NOMO-1 treated with dmso at 0.1 percent for 144 hours (cell line): ENCODE measurements around the gene GLIPR1.
"Not testable (repeated sequence)": the region's sequence is repeated elsewhere in the genome, so short reads cannot be mapped to it uniquely, and the experiment has no call there.

Experiments used
- DNase-seq: peaks from one replicate; lab custom pipeline; 2025; ENCODE audit not compliant: unreplicated experiment; lab: John Stamatoyannopoulos, UW

GLIPR1 gene

DNA sequence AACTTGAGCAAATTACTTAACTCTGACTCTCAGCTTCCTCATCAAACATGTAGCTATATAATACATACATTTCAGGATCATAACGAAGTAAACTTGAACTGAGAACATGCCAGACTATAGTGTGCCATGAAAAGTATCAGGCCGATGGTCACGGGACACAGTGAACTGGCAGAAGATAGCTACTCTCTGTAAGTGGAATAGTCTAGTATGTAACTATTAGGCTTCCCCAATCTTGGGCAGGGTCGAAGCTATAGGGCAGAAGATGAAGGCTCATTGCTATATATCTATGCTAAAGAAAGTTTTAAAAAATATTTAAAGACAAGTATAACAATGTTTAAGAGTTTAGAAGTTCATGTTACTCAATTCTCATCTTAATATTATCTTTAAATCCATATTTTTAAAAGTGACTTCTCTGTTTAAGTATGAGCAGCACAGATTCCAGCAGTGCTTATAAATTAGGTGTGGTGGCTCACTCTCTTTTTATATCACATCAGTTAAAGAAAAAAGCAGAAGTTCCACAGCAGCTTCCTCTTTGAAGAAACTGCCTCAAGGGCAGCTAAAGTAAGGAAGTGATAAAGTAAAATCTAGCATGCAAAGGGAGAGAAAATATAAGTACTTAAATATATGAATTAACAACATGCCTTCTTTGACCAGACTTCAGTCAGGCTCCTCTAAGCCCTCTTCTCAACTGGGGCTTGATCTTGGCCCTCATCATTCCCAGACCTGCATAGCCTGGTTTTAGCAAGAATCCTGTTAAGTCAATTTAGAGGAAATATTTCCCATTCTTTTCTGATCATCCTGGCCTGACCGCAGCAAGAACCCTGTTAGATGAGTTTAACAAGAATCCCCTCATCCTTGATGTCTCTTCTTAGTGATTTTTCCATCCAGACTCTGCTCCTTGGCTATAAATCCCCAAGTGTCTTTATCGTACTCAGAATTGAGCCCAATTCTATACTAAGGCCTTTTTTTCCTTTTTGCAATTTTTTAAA lies 8.4 kb upstream of the GLIPR1 start:
- peak; percentile 75 for DNase-seq

DNA sequence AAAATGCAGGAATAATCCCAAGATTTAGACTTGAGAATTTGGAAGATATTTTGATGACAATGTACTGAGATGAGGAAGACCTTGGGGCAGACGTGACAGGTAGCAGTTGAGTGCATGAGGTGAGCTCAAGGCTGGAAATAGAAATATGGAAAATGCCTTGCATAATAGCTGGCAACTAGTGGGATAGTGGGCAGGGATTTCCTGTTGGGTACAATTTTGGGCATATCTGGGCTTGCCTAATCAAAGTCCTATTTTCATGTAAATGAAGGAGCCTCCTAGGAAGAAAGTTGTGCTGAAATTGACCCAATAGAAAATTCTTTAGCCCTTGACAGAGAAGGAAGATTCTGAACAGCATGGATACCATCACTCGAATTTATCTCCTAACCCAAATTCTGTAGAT lies 6.4 kb upstream of the GLIPR1 start:
- no peak for DNase-seq

DNA sequence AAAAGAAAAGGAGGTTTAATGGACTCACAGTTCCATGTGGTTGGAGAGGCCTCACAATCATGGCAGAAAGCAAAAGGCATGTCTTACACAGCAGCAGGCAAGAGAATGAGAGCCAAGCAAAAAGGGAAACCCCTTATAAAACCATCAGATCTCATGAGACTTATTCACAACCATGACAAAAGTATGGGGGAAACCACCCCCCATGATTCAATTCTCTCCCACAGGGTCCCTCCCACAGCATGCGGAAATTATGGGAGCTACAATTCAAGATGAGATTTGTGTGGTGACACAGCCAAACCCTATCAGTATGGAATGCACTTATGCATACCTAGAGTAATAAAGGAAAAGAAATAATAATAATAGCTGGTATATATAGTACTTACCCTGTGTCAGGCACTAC lies 4.5 kb upstream of the GLIPR1 start:
- DNase-seq: no peak

DNA sequence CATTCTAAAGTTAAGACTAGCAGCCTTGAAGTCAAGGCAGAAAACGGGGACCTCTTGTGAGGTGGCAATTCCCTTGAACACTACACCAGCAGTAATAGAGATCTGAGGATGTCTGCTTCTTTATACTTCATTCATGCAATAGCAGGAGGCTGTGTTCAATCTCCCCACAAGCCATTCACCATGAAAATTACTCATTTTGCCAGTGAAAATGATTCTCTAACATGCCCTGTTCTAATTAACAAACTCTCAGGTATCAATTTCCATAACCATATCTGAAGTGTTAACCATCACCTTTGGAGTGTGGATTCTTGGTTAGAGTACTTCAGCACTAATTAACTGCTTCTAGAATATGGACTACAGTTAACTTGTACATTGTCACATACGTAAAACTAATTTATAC lies 3.4 kb upstream of the GLIPR1 start:
- DNase-seq: no peak

DNA sequence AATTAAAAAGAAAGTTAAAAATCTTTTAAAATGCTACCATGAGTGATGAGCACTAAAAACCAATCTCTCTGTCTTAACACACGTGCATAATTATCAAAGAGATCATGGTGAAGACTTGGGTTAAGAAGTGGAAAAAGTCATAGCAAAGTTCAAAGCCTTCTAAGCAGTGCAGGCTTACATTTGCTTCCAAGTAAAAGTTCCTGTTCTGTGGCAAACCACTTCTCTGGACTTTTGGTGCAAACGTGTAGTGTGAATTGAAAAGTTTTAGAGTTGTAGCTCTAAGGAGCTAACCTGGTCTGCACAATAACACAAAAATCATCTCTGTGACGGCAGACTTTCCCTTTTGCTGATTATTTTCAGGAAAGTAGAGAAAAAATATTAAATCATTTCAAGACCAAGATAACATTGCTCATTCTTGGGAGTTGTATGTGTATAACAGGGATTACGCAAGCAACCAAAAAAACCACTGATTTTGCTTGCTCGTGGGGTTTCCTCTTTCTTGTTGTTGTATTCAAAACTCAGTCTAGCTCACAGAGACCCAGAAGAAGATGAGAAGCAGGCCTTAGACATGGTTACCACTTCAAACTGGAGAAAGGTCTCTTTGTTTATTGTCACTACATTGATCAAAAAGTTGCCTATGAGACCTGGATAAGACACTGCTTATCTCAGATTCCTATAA lies 2.3 kb upstream of the GLIPR1 start:
- peak; percentile 59 for DNase-seq

DNA sequence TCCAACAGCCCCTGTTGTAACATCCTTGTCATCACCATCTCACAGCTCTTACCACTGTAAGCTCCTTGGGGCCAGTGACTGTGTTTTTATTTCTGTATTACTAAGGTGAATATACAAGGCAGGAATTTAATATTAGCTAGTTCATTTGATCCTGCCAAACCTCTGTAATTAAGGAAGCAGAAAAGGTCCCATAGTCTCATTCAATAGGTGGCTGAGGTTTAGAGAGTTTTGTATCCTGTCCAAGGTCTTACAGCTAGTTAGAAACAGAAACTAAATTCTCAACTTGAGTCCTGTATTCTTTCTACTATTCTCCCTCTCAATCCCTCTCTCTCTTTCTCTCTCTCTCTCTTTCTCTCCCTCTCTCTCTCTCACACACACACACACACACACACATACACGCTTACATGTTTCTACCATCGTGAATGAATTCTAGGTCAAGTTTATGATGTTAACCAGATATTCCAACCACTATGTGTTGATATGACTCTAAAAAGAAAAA lies 543 bp upstream of the GLIPR1 start:
- DNase-seq: no peak

DNA sequence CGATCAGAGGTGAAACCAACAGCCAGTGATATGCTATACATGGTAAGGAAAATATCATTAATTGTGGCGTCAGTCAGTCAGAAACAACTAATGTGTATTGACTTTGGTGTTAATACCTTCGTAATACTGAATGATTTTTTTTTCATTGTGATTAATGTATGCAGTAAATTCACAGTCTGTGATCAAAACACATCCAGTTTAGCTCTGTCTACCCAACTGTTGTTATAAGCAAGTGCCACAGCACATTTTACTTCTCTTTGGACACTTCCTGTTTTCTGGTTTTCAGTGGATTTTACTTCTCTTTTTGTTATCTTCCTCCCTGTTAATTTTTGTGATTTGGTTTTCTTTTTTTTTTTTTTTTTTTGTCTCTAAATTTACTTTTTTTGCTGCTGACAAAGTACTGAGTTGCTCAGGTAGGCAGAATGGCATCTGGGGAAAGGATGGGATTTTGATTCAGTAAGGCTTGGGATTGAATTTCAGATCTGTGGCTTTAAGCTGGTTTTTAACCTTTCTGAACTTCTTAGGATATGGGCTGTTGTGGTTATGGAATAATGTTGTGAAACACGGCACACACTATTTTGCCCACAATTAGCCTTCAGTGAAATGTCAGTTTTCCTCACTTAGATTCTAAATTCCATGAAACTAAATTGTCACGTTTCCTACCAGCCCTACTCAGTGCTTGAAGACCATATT lies 604 bp downstream of the GLIPR1 start:
- peak; percentile 27 for DNase-seq

DNA sequence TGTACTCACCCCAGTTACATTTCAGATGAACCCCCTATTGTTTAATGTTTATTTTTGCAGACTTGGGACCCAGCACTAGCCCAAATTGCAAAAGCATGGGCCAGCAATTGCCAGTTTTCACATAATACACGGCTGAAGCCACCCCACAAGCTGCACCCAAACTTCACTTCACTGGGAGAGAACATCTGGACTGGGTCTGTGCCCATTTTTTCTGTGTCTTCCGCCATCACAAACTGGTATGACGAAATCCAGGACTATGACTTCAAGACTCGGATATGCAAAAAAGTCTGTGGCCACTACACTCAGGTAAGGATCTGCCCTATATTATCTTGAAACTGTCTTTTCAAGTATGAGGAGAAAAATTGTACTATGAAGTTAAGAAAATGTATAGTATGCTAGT lies 1.2 kb downstream of the GLIPR1 start:
- DNase-seq: peak; percentile 28

DNA sequence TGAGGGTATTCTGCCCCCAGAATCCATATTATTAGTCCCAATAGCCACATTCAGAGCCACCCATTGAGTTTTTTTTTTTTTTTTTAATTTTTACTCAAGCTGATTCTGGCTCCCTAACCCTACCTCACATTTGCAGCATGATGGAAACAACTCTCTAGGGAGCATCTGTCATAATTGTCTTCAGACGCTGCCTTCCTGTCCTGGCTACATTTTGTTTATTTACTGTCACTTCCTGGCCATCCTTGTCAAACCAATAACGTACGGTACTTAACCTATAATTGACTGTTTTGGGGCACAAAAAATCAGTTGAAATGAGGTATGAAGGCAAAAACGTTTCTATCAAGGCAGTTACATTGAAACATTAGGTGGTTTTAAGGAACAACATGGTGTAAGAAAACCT lies 2.1 kb downstream of the GLIPR1 start:
- DNase-seq: no peak

DNA sequence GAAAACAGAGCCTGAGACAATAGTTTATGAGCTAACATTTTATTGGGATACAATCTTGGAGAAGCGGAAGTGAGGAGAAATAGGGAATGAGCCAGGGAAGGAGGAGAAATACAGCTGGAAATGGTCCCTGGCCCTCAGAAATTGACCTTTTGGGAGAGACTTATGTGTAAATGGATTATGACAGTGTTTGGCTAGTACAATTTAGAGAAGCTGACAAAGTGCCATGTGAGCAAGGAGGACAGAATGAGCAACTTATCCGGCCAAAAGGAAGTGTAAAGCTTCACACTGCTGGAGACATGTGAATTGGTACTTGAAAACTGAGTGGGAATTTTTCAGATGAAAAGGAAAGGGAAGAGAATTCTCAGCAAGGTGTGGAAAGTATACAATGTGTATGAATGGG lies 2.9 kb downstream of the GLIPR1 start:
- DNase-seq: no peak

DNA sequence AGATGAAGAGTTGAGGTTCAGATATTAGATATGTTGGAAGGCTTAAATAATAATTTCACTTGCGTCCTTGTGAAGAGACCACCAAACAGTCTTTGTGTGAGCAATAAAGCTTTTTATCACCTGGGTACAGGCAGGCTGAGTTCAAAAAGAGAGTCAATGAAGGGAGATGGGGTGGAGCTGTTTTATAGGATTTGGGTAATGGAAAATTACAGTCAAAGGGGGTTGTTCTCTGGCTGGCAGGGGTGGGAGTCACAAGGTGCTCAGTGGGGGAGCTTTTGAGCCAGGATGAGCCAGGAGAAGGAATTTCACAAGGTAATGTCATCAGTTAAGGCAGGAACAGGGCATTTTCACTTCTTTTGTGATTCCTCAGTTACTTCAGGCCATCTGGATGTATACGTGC lies 3.9 kb downstream of the GLIPR1 start:
- not testable (repeated sequence) for DNase-seq

DNA sequence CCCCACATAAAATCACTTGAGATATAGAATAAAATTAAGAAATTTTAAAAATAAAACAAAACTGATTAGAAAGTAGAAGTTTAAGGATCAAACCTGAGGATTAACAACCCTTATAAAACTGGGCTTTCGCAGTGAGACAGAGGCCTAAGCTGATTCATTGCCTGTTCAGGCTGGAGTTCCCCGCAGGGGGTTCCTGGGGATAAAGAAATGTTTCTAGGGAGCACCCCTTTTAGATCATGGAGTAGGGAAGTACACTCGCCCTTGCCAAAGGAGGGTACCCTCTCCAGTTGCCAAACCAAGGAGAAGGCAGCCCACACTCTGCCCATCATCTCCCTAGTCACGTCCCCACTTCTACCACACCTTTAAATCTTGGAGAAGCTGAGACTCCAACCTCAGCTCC lies 6.8 kb downstream of the GLIPR1 start:
- no peak for DNase-seq

DNA sequence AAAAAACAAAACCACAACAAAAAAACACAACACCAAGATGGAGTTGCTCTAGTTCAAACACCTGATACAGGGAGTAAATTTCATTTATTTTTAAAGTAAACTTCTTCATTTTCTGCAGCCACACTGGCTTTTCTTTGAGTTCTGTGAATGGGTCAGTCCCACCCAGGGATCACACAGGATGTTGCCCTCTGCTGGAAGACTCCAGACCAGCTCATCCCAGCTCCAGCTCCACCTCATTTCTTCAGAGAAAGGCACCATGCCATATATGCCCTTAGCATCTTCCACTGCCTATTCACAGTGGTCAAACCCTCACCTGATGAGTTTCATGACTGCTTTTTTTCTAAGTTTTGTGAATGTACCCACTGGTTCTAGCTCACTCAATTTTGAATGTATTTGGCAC lies 8.0 kb downstream of the GLIPR1 start:
- peak; percentile 23 for DNase-seq

DNA sequence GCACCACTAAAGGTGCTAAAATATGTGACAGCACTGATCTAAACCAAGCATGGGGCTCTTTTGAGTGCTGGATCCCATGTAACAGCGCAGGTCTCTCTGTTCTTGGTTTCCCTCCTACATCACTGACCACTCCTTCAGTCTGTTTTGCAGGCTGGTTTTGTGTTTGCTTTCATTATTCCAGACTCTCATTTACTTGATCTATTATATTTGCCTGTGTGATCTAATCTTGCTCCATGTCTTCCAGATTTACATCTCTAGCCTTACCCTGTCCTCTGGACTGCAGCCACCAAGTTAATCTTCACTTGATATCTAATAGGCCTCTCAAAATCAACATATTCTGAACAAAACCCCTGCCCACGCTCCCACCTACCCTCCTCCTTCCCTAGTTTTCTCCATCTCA lies 8.6 kb downstream of the GLIPR1 start:
- no peak for DNase-seq

DNA sequence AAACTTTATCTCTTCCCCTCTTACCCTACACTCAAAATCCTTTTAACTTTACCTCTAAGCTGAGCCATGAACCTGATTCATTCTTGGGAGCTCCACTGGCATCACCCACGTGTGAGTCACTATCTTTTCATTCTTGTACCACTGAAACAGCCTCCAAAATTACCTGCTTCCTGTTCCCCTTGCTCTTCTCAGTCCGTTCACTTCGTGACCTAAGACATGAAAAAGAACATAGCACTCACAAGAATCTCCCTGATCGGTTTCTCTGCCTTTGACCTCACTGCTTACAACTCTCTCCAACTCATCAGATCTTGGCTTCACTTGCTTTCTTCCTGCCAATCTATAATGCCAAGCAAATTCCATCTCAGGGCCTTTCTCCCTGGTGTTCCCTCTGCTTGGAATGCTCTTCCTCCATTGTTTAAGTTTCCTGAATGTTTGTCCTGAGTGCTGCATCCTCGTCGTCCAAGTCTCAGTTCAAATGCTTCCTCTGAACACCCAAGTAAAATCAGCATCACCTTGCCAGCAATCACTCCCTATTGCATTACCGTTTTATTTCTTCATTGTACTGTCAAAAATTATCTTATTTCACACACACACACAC lies 9.2 kb downstream of the GLIPR1 start:
- no peak for DNase-seq

DNA sequence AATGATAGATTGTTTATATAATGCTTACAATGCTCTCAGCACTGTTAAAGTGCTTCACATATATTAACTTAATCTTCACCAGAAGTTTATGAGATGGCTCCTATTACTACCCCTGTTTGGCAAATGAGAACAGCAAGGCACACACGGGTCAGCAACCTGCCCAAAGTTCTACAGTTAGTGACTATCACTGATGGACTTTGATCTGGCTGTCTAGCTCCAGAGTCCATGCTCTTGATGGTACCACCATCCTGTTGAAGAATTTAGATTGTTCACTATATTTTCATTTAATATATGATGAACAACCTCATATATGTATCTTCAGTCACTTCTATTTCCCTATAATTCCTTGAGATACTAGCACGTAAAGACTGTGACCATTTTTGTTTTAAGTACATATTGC lies 10.6 kb downstream of the GLIPR1 start:
- DNase-seq: no peak

DNA sequence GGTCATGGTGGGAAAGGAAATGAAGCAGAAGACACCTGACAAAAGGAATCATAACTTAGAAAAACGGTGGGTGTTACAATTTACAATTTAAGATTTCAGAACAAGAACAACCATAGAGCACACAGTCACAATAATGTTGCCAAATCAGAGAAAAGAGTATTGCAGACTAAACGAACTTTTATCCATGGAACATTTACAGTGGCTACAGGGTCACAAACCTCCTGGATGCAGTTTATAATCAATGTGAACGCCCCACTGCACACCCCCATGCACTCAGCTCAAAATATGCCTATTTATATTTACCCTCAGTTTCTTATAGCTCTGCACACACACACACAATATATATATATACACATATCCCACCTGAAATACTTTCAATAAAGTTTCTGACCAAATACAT lies 22.9 kb downstream of the GLIPR1 start:
- DNase-seq: no peak

DNA sequence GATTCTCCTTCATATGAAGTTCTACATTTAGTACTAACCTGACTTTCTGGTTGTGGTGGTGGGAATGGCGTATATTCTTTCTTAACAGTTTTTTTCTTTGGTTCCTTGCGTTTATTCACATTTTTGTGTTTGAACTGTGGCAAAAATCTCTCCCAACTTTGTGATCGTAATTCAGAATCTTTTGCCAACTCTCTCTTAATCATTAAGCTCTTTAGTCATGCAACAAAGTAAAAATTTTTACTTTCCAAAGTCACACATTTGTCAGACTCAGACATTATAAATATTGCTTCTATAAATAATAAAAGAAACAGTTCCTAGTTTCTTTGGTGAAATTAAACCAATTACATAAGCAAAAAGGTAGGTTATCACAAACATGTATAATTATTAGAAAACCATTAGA lies 23.3 kb downstream of the GLIPR1 start:
- no peak for DNase-seq

DNA sequence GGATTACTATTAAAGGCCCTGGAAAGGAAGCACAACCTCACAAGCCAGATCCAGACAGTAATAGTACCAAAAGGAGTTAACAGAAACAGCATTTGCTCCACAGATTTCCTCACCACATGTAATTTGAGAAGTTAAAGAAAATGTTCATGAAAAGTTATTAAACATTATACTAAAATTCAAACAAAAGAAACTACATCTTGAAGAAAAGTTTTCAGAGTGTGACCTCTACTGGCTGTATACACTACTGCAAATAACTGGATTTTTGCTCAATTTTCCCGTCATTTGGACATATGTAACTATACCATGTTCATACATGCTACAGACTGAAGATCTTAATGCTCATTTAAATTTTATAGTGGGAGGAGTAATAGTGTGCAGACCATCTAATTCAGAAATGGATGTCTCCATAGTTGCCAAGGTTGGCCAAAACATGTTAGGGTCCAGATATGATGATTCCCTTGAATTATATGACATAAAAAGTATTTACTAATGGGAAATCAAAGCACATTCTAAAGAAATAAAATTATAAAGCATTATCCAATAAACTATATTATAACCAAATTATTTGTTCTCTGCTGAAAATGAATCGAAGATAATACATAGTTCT lies 25.3 kb downstream of the GLIPR1 start:
- no peak for DNase-seq

DNA sequence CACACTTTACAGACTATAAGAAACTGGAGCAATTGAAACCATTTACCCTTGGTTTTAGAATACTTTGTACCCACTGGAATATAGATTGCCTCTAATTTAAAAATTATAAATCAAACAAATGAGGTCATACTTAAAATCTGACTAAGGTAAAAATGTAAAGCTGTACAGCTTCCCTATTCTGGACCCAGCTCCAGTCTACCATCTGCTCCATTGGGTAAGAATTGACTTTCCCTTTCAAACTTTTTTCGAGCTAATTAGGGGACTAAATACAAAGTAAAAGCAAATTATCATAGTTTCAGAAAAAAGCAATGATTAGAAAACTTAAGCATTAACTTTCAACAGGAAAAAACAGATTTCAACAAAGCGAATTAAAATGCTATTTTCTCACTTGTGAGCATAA lies 26.5 kb downstream of the GLIPR1 start:
- DNase-seq: no peak

DNA sequence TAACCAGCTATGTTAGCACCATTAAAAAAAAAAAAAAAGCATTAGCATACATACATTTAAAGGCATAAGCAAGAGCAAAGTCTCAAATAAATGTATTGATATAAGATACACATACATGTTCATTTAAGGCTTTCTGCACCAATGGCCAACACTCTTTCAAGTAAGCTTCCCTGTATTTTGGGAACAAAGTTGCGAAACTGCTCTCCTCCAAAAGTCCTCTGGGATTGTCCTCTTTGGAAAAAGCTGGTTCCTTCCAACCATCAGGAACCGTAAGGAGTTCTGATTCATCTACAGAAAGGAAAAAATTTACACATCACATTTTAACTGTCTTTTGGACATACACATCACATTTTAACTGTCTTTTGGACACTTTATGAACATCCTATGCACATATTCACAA lies 27.6 kb downstream of the GLIPR1 start:
- DNase-seq: no peak
